ENCODE results near the gene TOPAZ1.

GRCh38 chr3:44297255-44297654 lies 55.6 kb downstream of the TOPAZ1 start:
- TF ChIP-seq CTCF (IDR thresholded peaks at IDR 0.05 in 2 of 3, conservative IDR thresholded peaks at IDR 0.05 in 1 of 3; ENCODE audit: insufficient read depth in 2 of 3, low read depth in 1 of 3, low read length in 3 of 3) (no peak), TEAD1 (CRISPR knock-in tag; IDR thresholded peaks at IDR 0.05) (no peak), FOXK2 (conservative IDR thresholded peaks at IDR 0.05 in 1 of 2, IDR thresholded peaks at IDR 0.05 in 1 of 2; ENCODE audit: low read depth in 2 of 2) (no peak)

Data from K562 (cell line).